AG09319 (cell line): ENCODE data around the gene ZRANB3.

Experiments
- DNase-seq: peaks from one replicate; pipeline ENCODE4 v3.0.0-alpha.2; 2010; ENCODE audit warnings: low read depth; ENCODE audit errors: extremely low read depth
- TF ChIP-seq, protein P1 (sequence below): IDR thresholded peaks from 2 replicates; pipeline ENCODE4 v1.5.1; 2011; ENCODE audit warnings: low read depth, mild to moderate bottlenecking, inconsistent platforms, low read length, moderate library complexity

Gene ZRANB3

DNA sequence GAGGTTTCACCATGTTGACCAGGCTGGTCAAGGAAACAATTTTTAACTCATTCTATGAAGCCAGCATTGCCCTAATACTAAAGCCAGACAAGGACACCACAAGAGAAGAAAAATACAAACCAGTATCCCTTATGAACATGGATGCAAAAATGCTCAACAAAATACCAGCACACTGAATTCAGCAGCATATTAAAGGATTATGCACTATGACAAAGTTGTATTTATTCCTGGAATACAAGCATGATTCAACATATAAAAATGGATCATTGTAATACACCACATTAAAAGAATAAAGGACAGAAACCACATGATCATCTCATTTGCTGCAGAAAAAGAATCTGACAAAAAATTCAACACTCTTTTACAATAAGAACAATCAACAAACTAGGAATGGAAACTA, 340.2 kb downstream of the ZRANB3 start:
- TF ChIP-seq, protein P1, sequence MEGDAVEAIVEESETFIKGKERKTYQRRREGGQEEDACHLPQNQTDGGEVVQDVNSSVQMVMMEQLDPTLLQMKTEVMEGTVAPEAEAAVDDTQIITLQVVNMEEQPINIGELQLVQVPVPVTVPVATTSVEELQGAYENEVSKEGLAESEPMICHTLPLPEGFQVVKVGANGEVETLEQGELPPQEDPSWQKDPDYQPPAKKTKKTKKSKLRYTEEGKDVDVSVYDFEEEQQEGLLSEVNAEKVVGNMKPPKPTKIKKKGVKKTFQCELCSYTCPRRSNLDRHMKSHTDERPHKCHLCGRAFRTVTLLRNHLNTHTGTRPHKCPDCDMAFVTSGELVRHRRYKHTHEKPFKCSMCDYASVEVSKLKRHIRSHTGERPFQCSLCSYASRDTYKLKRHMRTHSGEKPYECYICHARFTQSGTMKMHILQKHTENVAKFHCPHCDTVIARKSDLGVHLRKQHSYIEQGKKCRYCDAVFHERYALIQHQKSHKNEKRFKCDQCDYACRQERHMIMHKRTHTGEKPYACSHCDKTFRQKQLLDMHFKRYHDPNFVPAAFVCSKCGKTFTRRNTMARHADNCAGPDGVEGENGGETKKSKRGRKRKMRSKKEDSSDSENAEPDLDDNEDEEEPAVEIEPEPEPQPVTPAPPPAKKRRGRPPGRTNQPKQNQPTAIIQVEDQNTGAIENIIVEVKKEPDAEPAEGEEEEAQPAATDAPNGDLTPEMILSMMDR: no peak
- no peak for DNase-seq

DNA sequence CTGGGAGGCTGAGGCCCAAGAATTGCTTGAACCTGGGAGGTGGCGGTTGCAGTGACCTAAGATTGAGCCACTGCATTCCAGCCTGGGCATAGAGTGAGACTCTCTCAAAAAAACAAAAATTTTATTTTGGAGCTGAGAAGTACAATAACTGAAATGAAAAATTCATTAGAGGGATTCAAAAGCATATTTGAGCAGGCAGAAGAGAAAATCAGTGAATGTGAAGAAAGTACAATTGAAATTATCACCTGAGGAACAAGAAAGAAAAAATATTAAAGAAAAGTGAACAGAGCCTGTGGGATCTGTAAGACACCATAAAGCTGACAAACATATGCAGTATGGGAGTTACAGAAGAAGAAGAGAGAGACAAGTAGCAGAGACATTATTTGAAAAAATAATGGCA, 341.9 kb downstream of the ZRANB3 start:
- TF ChIP-seq, protein P1: no peak
- no peak for DNase-seq

DNA sequence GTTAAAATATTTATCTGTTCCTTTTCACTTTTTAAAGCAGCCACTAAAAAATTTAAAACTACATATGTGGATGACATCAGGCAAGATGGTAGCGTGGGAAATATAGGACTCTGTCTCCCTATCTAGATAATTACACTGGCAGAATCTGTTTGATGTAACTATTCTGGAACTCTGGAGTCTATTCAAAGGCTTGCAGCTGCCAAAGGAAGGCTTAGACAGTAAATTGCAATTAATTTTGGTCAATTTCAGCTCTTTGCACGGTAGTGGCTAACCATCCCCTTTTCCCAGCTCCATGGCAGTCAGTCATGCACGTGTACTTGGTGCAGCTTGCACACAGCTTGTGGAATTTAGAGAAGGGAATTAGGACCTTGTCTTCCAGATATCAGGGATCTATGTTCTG, 343.7 kb downstream of the ZRANB3 start:
- no peak for DNase-seq
- TF ChIP-seq, protein P1: no peak

DNA sequence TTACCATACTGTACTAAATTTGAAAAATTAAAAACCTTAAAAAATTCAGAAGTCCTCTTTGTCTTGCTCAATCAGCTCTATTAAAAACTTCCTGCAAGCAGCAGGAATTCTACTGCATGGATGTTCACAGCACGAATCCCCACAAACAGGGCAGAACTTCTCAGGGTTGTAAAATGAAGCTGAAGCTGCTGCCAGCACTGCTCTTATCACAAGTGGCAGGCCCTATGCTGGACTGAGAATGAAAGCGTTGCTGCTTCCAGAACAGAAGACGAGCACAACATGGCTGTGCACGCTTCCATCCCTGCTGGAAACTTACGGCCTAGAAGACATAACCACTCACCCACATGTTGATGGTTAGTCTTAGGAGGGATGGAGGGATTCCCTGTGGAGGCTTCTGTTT, 345.0 kb downstream of the ZRANB3 start:
- TF ChIP-seq, protein P1: no peak
- DNase-seq: no peak

DNA sequence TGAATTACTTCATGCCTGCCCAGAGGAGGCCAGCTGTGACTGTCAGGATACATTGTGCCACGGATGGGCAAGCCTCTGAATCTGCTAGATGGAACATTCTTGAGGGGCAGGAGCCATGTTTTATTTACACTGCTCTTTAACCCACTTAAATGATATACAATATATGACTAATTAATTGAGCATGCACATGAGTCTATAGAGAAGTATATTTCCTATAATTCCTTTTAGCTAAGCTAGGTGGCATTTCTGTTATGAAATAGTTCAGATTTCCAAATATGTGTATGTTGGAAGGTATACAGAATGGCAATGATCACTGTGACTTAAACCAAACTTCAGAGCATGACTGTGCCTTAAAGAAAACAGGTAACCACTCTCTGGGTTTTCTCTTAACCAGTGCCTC, 347.2 kb downstream of the ZRANB3 start:
- DNase-seq: no peak
- TF ChIP-seq, protein P1: no peak

DNA sequence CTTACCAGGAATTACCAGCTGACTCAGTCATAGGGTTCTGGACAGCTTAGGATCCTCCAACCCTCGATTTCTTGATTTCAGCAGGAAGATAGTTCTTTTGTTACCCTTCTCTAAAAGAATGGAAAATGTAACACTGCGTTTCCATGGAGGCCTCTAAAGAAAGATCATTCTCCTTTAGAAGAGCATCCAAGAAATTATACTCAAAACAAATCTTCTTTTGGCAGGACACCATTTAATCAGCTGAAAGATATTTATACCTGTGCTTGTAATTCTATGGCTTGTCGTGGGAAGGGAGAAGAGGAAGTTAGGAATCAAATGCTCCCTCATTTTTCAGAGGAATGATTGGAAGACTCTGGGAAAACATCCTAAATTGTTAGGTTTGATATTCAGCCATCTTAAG, 348.4 kb downstream of the ZRANB3 start:
- DNase-seq: no peak
- TF ChIP-seq, protein P1: no peak

DNA sequence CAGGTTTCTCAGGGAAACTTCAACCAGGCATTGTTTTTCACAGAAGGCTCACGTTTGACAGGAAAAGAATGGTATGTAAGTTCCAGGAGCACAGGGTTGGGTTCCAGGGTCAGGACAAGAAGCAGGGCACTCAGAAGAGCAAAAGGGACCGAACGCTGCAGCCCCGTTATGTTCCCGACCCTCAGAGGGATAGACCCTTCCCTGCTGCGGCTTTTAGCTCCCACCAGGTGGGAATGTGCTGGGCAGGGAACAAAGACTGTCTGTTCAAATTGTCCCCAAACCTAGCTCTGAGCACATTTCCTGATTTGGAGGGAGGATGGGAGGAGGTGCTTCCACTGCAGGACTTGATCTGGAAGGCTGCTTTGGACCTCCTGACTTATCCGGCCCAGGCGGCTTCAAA, 348.8 kb downstream of the ZRANB3 start:
- no peak for DNase-seq
- TF ChIP-seq, protein P1: no peak
